ENCODE results near the gene SLC22A23. TPM values are rescaled to one million over a fixed set of nuclear protein-coding genes. Genes with fewer than 3 reads are reported as not detected.

Gene SLC22A23
- total RNA-seq, 1 donor from 2014 or later: 13.7 TPM

DNA sequence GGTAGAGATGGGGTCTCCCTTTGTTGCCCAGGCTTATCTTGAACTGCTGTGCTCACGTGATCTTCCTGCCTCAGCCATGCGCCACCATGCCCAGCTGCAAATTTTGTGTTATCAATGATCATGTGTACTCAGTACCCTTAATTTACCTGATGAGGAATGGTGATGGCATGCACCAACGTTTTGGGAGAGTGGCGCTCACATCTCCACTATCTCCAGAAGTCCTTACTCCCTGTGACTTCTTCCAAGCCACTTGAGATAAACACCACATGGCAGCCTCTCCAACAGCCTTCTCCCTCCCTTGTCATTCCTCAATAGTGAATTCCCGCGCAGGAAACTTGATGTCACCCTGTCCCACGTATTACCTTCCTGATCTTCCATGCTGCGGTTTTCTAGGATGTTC is 140.0 kb downstream of the SLC22A23 start:
- no peak for DNase-seq

DNA sequence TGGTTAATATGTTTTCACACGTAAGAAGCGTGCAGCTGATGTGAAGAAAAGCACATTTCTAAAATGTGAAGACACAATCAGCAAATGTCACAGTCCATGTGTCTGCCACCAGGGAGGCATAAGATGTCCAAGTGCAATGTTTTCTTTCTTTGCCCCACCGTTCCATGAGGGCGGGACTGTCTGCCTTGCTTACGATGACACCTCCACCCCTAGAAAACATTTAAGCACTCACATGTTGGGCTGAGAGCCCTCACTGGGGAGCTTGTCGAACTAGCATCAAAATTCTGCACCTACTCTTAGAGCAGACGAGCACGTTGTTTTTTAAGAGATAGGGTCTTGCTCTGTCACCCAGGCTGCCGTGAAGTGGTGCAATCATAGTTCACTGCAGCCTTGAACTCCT is 140.5 kb downstream of the SLC22A23 start:
- no peak for DNase-seq

DNA sequence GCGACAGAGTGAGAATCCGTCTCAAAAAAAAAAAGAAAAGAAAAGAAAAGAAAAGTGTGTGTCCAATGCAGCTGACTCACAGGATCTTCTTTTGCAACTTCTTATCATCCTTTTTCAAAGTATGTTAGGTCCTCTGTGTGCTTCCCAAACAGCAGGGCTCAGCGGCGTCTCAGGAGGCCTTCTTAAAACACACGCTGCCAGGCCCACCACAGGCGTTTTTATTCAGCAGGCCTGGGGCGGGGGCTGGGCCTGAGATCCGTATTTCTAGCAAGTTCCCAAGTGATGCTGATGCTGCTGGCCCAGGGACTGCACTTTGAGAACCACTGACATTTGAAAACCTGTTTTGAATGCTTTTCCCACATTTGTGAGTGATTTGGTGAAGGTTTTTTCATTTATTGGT is 141.0 kb downstream of the SLC22A23 start:
- DNase-seq: no peak

DNA sequence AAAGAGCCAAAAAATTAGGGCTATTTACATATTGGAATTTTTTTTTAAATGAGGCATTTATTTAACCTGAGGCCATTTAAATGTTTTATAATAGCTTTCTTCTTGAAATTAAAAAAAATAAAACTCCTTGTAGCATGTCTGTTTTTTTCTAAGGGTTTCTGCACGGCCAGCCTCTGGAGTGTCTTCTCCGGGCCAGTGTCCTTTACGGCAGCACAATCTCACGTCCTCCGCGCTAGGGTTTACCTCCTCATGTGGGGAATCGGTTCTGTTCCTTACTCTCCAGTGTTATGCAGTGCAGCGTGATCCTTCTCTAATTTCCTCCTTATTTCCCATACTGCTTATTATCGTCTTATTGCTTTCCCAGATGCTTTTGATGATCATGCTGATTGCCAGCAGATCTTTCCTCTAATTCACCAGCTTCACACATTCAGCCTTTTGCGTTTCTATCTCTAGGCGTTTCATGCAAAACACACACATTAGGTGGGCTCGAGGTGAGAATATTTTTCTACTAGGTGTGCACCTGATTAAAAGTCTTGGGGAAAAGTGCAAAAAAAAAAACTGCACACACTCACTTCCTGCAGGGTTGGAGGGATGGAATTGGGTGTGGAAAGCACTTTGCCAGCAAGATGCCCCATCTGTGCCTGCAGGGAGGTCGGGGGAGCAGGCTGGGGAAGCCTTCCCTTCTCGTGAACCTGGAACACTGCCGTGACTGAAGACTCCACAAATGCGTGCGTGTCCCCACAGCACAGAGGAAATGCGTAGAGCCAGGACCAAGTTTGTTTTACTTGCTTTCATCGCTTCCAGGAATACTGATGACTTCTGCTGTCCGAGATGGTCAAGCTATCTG is 142.0 kb downstream of the SLC22A23 start:
- no peak for DNase-seq

DNA sequence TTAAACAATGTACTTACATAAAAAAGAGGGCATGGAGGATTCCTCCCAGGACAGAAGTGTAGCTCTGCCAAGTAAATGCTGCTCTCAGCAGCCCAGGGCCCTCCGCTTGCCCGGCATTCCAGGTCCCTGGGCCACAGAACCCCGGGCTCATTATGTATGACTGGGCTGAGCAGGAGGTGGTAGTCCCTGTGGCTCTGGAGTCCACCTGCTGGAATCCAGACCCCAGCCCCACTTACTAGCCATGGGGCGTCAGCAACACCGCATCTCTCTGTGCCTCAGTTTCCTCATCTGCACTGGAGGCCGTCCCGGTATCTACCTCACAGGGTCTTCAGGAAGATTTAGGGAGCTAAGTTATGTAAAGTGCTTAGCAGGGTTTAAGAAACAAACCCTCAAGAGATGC is 142.7 kb downstream of the SLC22A23 start:
- no peak for DNase-seq

DNA sequence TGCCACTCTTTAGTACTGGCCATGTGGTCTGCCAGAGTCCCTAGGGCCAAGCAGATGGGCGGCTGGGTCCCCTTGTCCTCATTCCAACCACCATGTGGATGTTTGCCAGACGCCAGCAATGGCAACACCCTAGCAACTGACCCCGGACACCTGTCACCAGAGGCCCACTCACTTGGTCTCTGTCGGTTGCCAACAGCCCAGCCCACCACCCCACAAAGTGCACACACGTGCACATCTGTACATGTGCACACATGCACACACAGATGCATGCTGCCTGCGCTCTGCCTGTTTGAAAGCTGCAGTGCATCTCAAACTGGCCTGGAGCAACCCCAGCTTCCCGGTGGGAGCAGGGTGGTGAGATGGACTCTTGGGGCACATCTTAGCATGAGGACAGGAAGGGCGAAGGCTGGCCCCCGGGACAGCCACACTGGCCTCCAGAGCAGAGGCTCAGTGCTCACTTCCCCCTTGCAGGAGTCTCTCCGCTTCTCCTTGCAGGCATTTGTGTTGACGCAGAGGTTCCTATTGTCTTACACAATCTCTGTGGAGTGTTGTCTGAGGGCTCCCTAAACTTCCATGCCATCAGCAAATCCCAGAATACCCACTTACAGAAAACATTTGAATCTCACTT is 144.1 kb downstream of the SLC22A23 start:
- DNase-seq: peak; percentile 71

DNA sequence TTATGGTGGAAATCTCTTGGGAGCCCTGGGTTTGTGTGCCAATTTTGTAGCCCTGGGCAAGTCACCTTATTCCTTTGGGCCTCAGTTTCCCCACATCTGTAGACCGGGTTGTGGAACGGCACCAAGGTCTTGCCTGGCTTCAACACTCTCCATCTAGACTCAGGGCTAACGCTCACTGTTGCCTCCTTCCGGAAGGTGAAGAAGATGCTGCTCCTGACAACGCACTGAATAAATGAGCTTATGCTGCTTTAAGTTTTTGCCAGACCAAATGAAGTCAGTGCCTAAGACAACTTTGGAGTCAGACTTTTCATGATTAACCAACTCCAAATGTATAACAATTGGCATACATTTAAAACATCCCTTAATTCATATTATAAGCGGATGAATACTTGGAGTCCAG is 145.0 kb downstream of the SLC22A23 start:
- no peak for DNase-seq

DNA sequence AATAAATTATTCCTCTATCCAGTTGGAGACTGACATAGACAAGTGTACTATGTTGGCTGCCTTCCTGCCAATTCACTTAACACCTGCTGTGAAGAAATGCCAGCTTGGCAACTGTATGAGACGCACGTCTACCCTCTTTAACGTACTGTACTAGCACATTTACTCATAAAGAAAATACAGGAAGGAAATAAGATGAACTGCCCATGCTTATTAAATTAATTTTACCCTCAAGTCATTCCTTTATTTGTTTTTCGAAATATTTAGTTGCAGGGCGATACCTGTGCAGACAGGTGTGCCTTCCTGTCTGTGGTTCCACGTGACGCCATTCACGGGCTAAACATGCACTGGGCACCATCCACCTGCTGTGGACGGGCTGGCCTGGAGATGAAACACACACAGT is 146.1 kb downstream of the SLC22A23 start:
- DNase-seq: peak; percentile 89

DNA sequence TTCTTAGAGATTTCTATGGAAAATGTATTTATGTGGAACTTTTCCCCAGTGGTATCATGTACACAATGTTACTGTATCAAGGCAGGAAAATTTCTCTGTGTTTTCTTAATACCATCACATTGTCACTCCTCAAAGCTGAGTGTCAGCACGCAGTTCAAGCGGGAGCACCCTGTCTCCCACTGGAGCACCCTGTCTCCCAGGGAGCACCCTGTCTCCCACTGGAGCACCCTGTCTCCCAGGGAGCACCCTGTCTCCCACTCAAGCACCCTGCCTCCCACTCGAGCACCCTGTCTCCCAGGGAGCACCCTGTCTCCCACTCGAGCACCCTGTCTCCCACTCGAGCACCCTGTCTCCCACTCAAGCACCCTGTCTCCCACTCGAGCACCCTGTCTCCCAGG is 146.8 kb downstream of the SLC22A23 start:
- no peak for DNase-seq

DNA sequence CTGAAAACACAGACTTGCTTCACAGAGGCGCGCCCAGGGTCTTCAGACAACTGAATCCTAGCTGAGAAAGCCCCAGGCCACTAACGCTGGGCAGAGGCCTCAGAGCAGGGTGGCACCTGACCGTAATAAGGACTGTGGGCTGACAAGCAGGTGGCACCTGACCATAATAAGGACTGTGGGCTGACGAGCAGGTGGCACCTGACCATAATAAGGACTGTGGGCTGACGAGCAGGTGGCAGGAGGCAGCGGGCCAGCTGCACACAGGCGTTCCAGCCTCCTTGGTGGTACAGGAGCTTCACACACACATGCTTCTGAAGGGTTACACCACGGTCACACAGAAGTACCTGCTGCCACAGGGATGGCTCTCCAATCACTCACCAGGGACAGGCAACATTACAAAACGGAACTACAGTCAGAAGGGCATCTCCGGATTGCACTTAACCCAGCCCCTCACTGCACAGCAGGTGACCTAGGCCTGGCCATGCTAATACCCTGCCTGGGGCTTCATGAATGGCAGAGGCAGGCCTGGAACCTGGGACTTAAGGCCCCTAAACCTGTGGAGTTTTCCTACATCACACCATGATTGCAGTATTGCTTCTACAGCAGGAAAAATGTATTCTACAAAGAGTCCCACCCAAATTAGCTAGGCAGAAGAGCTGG is 147.3 kb downstream of the SLC22A23 start:
- DNase-seq: peak; percentile 44

DNA sequence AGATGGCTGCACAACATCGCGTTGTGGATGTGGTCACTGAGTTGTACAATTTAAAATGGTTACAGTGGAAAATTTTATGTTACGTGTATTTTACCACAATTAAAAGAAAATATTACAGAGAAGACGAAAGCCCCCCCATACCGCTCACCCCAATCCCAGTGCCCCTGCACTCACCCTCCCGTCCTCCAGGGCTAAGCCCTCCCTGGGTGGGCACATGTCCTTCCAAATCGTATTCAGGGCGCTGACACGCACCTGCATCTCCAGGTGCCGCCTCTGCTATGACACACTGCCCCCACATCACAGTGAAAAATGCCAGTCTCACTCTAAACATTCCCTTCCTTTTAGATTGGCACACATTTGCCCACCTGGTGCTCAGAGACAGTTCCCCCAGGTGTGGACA is 148.7 kb downstream of the SLC22A23 start:
- DNase-seq: no peak

DNA sequence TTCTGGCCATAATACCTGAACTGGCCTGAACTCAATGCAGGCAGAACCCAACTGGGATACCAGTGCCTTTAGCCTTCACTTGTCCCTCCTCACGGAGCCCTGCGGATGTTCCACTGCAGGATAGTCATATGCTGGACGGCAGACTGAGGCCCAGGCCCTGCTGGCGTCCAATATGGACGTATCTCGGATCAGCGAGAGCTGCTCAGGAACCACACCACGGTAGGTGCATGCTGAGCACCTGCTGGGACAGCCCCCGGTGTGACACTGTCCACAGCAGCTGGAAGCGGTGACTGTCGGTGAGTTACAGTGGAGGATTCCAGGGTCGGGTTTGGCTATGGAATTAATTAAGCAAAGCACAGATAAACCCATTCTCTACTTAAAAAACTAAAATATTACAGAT is 149.4 kb downstream of the SLC22A23 start:
- no peak for DNase-seq

DNA sequence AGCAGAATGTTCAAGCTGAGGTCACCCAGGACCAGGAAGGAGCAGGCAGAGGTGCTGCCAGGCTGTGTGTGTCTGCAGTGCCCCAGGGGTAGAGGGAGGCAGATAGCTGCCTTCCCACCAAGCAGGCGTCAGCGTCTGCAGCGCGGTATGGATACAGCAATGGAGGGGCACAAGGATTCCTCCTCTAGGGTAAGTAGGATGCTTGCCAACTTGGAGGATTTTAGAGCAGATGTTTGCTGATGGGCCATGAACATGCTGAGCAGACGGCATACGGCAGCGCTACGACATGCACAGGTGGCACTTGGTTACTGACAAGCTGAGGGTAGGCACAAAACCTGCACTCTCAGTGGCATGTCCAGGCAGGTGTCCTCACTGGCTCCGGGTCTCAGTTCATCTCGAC is 150.0 kb downstream of the SLC22A23 start:
- peak; percentile 82 for DNase-seq

DNA sequence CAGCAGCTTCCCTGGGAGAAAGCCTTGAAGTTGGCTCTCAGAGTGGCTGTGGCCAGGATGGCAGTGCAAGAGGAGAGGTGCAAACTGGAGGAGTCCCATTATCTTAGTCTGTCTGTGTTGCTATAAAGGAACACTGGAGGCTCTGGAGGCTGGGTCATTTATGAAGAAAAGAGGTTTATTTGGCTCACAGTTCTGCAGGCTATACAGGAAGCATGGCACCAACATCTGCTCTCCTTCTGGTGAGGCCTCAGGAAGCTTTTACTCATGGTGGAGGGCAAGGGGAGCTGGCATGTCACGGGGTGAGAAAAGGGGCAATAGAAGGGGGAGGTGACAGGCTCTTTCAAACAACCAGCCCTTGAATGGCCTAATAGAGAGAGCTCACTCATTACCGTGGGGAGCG is 151.0 kb downstream of the SLC22A23 start:
- DNase-seq: no peak

DNA sequence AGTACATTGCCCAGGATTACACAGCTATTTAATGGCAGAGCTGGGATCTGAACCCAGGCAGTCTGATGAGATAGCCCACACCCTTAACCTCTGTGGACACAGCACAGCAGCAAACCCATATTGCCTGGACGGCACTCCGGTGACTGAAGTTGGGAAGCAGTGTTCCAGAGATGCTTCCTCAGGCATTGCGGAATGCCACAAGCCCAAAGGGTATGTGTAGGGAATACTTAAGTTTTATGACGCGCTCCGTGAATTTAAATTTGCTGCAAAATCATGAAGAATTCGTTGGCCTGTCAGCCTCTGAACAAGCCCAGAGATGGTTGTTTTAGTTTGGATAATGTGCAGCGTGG is 151.7 kb downstream of the SLC22A23 start:
- DNase-seq: no peak

DNA sequence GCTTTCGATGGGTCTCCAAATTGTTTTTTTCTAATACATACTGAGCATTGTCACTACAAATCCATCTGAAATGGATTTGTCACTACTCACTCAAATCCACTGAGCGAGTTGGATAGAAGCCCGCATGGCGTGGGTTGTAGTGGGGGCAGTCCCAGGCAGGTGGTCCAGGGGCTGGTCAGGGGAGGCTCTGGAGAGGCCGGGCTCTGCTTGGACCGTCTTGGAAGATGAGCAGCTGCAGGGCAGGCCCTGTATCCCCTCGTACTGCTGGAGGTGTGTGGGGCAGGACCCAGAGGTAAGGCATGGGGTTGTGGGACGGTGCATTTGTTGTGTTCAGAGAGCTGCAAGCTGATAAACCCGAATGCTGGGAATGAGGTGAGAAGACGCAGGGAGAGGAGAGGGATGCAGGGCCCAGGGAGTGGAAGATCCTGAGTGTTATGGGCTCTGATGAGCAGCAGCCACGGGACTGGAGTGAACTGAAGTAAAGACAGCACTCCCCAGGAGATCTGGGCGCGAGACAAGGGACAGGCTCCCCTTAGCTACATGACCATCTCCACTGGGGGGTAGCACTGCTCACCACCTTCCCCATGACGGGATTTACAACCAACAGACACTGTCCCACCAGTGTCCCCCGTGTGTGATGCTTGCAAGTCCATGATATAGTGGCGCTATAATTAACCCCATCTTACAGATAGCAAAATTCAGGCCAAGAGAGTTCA is 152.2 kb downstream of the SLC22A23 start:
- DNase-seq: no peak

DNA sequence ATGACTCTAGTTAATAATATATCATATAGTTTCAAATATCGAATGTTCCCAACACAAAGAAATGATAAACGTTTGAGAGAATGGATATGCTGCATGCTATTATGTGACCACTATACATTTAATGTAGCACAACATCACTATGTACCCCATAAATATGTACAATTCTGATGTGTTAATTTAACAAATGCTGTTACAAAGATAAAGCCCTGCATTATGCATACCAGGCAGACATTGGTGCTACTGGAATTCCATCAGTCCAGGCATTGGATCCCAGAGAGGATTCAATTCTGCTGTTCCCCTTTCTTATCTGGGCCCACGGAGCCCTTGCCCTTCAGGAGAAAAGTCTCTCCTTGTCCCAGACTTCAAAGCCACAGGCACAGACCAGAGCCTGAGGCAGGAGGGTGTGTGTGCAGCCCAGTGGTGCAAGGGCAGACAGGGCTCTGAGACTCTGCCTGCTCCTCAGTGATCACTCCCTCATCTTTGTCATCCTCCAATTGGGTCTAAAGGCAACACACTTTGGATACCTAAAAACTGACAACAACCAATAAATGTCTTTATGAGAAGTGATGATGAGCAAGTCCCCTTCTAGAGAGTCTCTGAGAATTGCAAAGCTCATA is 152.9 kb downstream of the SLC22A23 start:
- no peak for DNase-seq

DNA sequence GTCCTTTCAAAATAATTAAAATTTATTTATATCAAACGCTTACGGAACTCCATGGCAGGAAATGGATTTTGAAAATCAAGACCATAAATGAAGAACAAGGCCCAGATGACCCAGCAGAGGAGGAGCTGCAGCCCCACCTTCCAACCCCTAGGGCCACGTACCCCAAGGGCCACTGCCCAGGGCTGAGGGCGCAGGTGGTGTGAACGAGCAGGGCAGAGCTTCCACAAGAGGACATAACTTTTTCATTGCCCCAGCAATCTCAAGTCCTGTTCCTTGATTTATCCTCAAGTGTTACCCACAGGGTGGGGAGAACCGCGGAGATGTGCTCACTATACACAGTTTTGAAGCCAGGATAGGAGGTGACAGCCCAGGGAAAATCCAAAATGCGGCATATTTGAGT is 155.3 kb downstream of the SLC22A23 start:
- DNase-seq: no peak

DNA sequence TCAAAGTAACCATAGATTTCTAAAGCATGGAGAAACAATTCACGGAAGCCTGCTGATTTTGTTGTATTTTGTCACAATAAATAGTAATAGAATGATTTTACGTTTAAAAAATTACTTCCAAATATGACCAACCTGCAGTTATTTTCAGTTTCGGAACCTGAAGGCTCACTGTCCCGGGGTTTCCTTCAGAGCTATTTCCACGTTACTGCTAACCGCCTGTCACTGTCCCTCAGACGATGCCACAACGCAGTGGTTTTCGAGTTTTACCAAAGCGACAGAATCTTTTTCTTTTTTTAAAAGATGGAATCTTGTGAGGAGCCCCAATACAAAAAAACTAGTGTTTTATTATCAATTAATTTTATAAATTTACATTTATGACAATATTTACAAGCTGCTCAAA is 157.6 kb downstream of the SLC22A23 start:
- no peak for DNase-seq

DNA sequence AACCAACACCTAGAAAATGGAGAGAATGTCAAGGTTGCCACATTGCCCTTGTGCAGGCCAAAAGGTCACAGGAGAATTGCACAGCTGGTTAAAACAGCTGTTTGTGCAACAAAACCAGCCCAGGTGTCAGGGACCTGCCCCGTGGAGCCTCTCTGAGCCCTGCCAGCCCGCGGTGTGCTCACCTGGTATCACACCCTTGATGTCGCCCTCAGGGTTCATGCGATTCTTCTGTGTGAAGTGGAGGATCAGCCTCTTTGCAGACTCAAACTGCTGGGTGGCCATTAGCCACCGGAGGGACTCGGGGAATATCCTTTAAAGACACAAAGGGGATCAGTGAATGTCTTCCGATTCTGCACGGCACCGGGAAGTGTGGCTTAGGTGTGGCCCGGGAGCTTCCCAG is 158.9 kb downstream of the SLC22A23 start:
- DNase-seq: no peak

DNA sequence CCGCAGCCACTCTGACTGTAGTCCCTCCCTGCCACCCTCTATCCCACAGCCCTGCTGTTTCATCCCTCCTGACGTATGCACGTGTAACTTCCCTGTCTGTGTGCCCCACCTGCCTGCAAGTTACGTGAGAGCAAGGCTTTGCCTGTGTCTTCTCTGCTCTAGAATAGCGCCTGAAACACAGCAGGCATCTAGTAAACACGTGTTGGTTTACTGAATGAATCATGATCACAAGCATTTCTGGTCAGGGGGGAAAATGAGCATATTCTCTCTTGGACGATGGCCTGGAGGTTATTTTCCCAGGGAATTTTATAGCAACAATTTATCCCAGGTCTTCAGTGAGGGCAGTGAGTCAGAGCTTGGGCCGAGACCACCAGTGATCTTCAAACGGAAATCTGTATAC is 159.8 kb downstream of the SLC22A23 start:
- no peak for DNase-seq

DNA sequence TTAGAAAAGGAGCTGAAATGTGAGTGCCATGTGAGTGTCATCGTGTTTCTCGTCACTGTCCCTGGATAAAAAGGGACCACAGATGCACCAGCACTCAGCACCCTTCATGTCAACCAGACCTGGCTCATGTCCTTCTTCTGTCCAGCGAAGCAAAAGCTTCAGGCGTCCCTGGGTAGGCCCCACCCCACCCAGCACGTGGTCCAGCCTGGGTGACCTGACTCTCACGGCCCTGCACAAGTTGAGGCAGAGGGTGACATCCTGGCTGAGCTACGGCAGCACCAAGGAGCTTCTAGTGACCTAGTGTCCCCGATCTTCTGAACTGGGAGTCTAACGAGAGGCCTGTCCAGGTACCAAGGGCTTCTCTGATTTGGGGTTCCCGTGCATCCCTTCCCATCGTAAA is 160.3 kb downstream of the SLC22A23 start:
- no peak for DNase-seq

DNA sequence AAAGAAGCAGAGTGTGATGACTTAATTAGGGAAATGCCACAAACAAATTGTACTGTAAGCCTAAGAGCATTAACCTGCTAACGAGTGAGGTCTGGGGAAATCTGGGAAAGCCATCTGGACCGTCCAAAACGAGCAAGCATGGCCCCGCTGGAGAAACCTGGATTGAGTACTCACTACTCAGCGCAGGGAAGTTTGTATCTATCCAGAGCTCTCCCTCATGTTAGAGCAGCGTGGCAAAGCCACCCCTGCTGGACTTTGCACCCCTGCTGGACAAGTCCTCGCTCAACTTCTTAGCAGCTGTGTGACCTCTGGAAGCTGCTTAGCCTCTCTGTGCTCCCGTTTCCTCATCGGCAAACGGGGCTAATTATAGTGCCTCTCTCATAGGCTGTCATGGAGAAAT is 160.8 kb downstream of the SLC22A23 start:
- DNase-seq: no peak
